HG02588 (cell line): ENCODE results near the gene CLEC6A.
"Not testable (repeated sequence)": the region's sequence is repeated elsewhere in the genome, so short reads cannot be mapped to it uniquely, and the experiment has no call there.

Experiments used
- ATAC-seq: cut with Tn5 transposase; IDR thresholded peaks from one replicate; pipeline ENCODE4 v1.9.1; 2021; ENCODE audit warnings: mild to moderate bottlenecking, moderate library complexity; ENCODE audit not compliant: unreplicated experiment

CLEC6A gene

GRCh38 chr12:8493084-8493483 is 37.3 kb downstream of the CLEC6A start:
- peak; percentile 99 for ATAC-seq

DNA sequence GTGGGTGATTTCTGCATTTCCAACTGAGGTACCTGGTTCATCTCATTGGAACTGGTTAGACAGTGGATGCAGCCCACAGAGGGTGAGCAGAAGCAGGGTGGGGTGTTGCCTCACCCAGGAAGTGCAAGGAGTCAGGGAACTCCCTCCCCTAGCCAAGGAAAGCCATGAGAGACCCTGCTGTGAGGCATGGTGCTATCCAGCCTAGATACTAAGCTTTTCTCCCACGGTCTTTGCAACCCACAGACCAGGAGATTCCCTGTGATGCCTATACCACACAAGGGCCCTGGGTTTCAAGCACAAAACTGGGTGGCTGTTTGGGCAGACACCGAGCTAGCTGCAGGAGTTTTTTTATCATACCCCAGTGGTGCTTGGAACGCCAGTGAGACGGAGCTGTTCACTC is 39.9 kb downstream of the CLEC6A start:
- not testable (repeated sequence) for ATAC-seq

- ATAC-seq: not testable (repeated sequence)
These were observed 40.3 kb downstream of the CLEC6A start for GRCh38 chr12:8496074-8496473.

DNA sequence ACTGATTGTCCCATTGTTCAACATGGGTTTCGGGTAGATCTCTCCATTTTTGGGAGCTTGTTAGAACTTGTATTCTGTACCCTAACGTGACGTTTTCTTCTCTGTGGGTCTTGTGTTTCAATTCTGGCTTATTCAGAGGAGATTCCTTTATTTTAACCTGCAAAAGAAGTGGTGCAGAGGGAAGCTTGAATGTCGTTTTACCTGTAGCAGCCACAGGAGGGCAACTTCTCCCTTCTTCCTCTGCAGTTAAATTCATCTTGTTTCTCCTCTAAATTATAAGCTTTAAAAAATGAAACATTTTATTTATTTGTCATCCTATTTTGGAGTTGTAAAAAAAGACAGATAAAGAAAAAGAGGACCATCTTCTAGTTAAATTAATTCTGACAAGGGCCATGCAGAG is 43.9 kb downstream of the CLEC6A start:
- ATAC-seq: no peak

DNA sequence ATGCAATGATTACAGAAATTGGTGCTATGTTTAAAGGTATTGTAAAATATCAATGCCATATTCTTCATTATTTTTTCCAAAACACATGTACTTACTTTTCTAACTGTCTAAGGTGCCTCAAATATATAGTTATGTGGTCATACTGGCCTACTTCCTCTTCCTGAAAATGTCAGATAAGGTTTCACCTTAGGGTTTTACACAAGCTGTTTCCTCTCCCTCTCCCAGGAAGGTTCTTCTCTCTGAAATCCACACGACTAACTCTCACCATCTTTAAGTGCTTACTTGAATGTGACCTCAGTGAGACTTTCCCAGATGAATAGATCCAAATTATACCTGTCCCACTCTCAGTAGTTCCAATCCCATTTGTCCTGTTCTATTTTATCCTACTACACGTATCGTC is 46.0 kb downstream of the CLEC6A start:
- ATAC-seq: no peak

- ATAC-seq: no peak
These were observed 48.6 kb downstream of the CLEC6A start for GRCh38 chr12:8504351-8504750.

- ATAC-seq: no peak
These were observed 51.8 kb downstream of the CLEC6A start for GRCh38 chr12:8507596-8507995.

GRCh38 chr12:8508223-8508622 is 52.5 kb downstream of the CLEC6A start:
- ATAC-seq: no peak

DNA sequence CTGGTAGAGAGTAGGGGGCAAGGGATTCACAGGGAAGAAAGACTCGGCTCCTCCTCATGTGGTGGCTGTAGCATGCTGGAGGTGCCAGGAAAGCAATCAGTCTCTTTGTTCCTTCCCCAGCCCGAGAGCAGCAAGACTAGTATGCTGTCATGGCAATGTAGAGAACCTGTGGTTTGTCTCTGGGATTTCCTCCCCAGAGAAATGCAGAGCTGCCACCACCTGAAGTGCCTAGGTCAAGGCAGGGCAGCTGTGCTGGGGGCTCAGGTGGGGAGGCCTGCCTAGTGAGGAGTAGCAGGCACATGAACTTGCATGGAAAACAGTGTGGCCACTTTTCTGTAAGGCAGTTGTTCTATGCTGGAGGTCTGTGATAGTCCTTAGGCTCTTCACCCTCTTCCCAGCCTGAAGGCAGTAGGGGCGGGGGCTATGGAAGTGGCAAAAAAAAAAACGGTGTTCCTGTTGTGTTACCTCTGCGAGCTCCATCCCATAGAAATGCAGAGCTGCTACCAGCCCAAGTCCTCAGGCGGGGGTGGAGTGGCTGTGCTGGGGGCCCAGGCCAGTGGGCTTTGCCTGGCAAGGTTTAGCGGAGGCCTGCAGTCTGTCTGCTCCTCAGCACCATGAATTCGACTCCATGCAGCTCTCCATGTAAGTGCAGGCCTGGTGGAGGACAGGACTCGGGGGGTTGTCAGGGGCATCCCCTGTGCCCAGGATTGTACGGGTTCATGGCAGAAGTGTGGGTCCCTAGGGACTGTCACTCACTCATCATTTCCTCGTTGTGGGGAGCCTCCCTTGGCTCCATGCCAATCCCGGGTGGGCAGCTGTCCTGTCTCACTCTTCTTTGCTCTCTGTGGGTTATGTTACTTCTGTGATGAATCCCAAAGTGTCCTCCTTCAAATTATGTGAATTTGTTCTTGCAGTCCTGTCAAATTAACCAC is 53.4 kb downstream of the CLEC6A start:
- peak; percentile 46 for ATAC-seq

- no peak for ATAC-seq
These were observed 57.5 kb downstream of the CLEC6A start, which contains the start of gene CLEC4D for GRCh38 chr12:8513256-8513655. Gene CLEC4D, plus strand, starts transcription at chr12:8513503. Its CDS starts 230 bp downstream, at chr12:8513733.

DNA sequence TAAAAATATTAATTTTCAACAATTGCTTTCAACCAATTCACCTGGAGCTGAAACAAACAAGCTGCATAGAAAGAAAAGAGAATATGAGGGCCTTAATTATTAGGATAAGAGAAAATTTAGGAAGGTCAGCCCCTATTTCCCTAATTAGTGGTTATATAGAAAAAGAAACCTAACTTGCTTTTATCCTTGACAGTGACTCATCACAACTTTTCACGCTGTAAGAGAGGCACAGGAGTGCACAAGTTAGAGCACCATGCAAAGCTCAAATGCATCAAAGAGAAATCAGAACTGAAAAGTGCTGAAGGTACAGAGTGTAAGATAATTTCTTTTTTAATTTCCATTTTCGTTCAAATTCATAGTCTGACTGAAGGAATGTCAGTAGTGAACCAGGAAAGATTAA is 62.2 kb downstream of the CLEC6A start:
- no peak for ATAC-seq

DNA sequence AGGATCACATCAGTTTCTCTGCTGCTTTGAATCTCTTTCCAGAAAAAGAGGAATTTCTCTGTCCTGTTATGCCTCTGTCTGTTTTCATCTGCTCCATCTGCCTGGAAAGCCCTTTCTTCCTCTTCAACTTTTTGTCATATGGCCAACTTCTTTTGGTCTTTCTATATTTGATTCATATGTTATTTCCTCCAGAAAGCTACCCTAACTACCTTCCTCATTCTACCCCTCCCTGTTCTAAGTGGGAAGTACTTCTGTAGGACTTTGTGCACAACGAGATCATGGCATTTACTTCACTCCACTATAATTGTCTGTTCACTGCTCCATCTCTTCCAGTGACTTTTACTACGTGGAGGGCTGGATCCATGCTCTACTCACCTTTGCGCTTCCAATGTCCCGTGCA is 63.4 kb downstream of the CLEC6A start:
- no peak for ATAC-seq

DNA sequence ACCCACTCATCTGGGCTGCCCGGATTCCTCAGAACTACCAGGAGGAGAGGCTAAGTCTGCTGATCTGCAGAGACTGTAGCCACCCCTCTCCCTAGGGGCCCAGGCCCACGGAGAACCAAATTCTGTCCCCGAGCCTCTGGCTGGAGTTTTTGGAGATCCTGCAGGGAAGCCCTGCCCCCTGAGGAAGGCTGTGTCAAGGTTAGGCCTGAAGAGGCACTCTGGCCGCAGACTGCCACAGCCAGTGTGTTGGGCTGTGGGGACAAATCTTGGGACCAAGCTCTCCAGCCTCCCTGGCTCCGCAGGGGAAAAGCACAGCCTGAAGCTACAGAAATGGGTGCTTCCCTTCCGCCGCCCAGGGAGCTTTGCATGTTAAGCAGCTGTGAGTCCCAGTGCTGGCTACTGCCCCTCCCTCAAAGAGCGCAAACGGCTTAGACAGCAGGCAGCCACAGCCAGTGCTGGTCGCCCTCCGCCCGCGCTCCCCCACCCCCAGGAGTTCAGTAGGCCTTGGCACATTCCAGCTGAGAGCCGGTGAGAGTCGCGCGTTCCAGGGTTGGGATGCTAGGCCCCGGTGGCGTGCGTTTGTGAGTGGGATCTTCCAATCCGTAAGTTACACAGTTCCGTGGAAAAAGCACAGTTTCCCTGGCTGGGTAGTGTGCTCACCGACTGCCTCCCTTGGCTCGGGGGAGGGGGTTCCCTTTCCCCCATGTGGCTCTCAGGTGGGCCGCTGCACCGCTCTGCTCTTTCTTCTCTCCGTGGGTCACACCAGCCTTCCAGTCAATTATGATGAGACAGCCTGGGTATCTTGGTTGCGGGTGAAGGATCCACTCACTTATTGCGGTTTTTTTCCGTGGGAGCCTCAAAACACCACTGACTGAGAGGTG is 71.7 kb downstream of the CLEC6A start:
- ATAC-seq: no peak
